ENCODE results near the gene ZFAND5.

The ZFAND5 gene

GRCh38 chr9:72353455-72354116 lies 11.4 kb downstream of the ZFAND5 start:
- DNase-seq (ENCODE audit: low spot score) = no peak
- no peak for TF ChIP-seq CTCF (IDR thresholded peaks at IDR 0.05; ENCODE audit: extremely low read depth, missing control alignments)

GRCh38 chr9:72352911-72353388 lies 12.1 kb downstream of the ZFAND5 start:
- no peak for TF ChIP-seq CTCF (IDR thresholded peaks at IDR 0.05; ENCODE audit: extremely low read depth, missing control alignments)
- no peak for DNase-seq (ENCODE audit: low spot score)

- TF ChIP-seq CTCF (IDR thresholded peaks at IDR 0.05; ENCODE audit: extremely low read depth, missing control alignments) = no peak
- DNase-seq (ENCODE audit: low spot score) = no peak
These were observed 13.2 kb downstream of the ZFAND5 start for GRCh38 chr9:72351538-72352453.

- TF ChIP-seq CTCF (IDR thresholded peaks at IDR 0.05; ENCODE audit: extremely low read depth, missing control alignments) = no peak
- DNase-seq (ENCODE audit: low spot score) = no peak
These were observed 15.1 kb downstream of the ZFAND5 start for GRCh38 chr9:72349911-72350310.

- DNase-seq (ENCODE audit: low spot score) = no peak
- TF ChIP-seq CTCF (IDR thresholded peaks at IDR 0.05; ENCODE audit: extremely low read depth, missing control alignments) = no peak
These were observed 15.8 kb downstream of the ZFAND5 start for GRCh38 chr9:72349240-72349639.

- no peak for TF ChIP-seq CTCF (IDR thresholded peaks at IDR 0.05; ENCODE audit: extremely low read depth, missing control alignments)
- DNase-seq (ENCODE audit: low spot score) = no peak
These were observed 18.7 kb downstream of the ZFAND5 start for GRCh38 chr9:72346333-72346732.

- no peak for TF ChIP-seq CTCF (IDR thresholded peaks at IDR 0.05; ENCODE audit: extremely low read depth, missing control alignments)
- no peak for DNase-seq (ENCODE audit: low spot score)
These were observed 26.4 kb downstream of the ZFAND5 start for GRCh38 chr9:72338631-72339030.
